Fibroblast of the aortic adventitia (primary cell): ENCODE measurements around the gene CABP5. TPM values are rescaled to one million over a fixed set of nuclear protein-coding genes. Genes with fewer than 3 reads are reported as not detected.

Source experiments
- DNase-seq: peaks from one replicate; pipeline ENCODE4 v3.0.0-alpha.2; 2010; ENCODE audit warnings: low read depth
- H3K4me3 ChIP-seq: 2 replicates; pipeline ENCODE4 v1.5.1; 2011; ENCODE audit warnings: low read depth, mild to moderate bottlenecking, control low read depth, low read length, moderate library complexity
- CTCF ChIP-seq: IDR thresholded peaks from 2 replicates; pipeline ENCODE4 v1.5.1; 2011; ENCODE audit warnings: mild to moderate bottlenecking, low read length, control low read depth, inconsistent platforms; ENCODE audit not compliant: insufficient read depth
- total RNA-seq: library from RNA; depleted of rRNA; stranded (reverse); fragments of >200 nt; gene quantifications from 2 replicates; pipeline ENCODE4 v1.2.3, GENCODE V29; 2012; ENCODE audit warnings: low replicate concordance

The CABP5 gene
- total RNA-seq, 1 donor: not detected

- no peak for DNase-seq
- H3K4me3 ChIP-seq: no peak overlapping the region
- TF ChIP-seq CTCF: peak; percentile 30
These were observed 37.1 kb downstream of the CABP5 start for GRCh38 chr19:48006762-48007161.

GRCh38 chr19:48004236-48004635, 39.6 kb downstream of the CABP5 start:
- TF ChIP-seq CTCF: no peak
- H3K4me3 ChIP-seq: no peak overlapping the region
- DNase-seq: no peak

GRCh38 chr19:48000846-48001245, 43.0 kb downstream of the CABP5 start:
- no peak for TF ChIP-seq CTCF
- H3K4me3 ChIP-seq: no peak overlapping the region
- no peak for DNase-seq

- no peak for TF ChIP-seq CTCF
- no peak for DNase-seq
- H3K4me3 ChIP-seq: no peak overlapping the region
These were observed 45.1 kb downstream of the CABP5 start for GRCh38 chr19:47998800-47999199.

GRCh38 chr19:47996230-47996727, 47.6 kb downstream of the CABP5 start:
- H3K4me3 ChIP-seq: no peak overlapping the region
- no peak for DNase-seq
- TF ChIP-seq CTCF: no peak

GRCh38 chr19:47994209-47994802, 49.6 kb downstream of the CABP5 start, which contains the start of gene ELSPBP1:
Gene ELSPBP1 (plus strand): TSS chr19:47994632. CDS start chr19:48008668, 14,036 bp downstream.
- no peak for DNase-seq
- TF ChIP-seq CTCF: no peak
- no peak within 1 kb of the TSS for H3K4me3 ChIP-seq

- no peak for DNase-seq
- no peak within 1 kb of the TSS for H3K4me3 ChIP-seq
- TF ChIP-seq CTCF: no peak
These were observed 51.8 kb downstream of the CABP5 start, which contains the start of gene BSPH1 for GRCh38 chr19:47992070-47992469. Gene BSPH1 (minus strand): TSS chr19:47992170. CDS start chr19:47992081, 89 bp downstream.
